ENCODE results near the gene RPS6KA3.
A peak's percentile ranks its signal among the peaks of the same experiment; 100 is the strongest.

RPS6KA3 gene

DNA sequence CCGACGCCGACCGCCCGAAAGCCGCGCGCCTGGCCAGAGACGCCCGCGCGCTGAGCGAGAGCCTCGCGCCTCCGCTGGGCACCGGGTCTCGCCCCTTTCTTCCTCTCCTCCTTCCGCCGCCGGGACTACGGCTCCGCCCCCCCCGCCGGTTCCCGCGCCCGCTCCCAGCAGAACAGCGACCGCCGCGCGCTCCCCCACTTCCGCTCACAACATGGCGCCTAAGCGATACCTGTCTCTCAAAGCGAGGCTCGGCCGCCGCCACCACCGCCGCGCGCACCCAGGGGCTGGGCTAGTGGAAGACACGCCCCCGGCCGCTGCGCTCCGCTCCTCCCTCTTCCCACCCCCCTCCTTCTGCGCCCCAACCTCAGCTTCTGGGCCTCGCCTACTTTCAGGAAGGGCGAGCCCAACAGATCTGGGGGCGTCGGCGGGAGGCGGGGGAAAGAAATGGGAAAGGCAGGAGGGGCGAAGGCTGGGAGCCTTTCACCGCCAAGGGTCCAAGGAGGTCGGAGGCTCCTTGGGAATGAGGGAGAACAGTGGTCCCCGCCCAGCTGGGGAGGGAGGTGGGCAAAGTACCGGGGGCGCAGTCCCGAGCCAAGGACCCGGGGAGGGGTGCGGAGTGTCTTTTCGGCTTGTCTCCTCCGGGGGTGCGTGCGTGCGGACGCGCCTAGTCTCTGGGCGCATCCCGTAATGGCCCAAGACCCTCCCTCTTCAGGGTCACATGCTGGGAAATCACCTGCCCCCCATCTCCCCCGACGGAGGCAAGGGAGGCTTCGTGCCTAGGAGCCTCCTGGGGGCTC, at the start of gene RPS6KA3:
Gene RPS6KA3 (minus strand): TSS at position 100 of the 797 bp plus-strand sequence. CDS start 277 bp downstream, outside the sequence.
- DNase-seq, result peak; percentile 84 to 87

DNA sequence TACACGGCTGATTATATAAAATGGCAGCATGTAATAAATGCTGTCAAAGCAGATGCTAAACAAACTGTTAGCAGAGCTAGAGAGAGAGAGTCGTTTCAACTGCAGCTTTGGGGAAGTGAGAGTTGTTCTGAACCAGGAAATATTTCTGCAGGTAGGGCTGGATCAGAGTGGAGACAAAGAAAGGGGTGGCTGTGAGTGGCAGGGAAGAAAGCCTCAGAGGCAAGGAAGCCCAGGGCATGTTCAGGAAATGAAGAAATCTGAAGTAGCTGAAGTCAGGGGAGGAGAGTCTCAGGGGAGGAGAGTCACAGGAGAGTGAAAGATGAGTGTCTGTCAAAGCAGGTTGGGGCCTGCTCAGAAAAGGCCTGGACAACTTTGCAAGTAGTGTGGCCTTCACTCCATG, 48.4 kb upstream of the RPS6KA3 start:
- no peak for DNase-seq

DNA sequence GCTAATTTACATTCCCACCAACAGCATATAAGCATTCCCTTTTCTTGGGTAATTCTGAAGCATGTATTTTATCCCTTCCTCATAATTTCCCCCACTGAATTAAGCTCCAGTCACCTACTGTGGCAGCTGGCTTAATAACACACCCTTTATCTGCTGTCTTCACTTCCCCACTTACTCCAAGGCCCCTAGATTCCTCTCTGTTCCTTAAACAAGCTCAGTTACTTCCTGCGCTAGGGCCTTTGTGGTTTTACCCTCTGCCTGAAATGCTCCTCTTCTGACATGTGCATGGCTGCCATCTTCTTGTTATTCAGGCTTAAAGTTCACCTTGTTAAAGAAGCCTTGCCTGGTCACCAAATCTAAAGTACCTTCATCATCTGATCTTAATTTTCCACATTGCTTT, 47.2 kb upstream of the RPS6KA3 start:
- no peak for DNase-seq

DNA sequence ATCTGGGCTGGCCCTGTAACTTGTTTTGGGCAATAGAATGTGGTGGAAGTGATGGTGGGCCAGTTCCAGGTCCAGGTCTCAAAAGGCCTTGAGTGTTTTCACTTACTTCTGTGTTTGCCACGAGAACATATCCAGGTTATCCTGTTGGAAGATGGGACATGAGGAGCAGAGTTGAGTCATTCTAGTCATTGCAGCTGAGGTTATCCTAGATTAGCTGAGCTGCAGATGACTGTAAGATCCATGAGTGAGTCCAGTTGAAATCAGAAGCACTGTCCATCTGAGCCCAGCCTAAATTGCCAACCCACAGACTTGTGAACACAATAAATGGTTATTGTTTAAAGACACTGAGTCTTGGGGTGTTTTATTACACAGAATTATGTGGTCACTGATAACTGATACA, 45.3 kb upstream of the RPS6KA3 start:
- DNase-seq, result no peak

DNA sequence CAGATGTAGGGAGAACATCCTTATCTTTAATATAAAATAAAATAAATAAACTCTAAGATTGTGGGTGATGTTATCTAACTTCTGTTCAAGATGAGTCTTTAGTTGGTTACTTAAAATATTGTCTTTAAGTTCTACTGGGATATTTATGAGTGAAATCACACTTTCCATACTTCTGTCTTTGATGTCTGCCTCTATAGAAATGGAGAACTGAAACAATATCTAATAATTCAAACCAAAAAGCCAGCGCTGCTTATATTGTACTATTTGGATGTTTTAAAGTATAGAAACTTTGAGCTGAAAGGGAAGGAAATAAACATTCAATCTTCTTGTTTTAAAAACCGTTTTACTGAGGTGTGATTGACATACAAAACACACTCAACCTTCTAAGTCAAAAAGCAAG, 44.8 kb upstream of the RPS6KA3 start:
- no peak for DNase-seq

DNA sequence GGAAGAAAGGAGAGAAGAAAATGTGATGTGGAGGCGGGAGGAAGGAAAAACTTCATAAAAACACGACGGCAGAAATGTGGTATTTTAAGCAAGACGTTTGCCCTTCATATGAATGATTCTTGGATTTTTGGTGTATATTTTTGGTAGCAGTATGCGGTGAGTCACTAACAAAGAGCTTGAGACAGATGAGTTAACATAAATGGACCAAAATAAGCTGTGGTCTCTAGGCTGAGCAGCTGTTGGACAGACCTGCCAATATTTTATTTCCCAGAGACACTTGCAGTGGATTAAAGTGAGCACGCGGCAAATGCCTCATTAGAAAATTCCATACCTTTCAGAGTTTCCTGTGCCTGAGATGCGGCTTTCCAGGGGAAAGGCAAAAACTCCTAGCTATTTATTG, 43.1 kb upstream of the RPS6KA3 start:
- DNase-seq, result no peak

DNA sequence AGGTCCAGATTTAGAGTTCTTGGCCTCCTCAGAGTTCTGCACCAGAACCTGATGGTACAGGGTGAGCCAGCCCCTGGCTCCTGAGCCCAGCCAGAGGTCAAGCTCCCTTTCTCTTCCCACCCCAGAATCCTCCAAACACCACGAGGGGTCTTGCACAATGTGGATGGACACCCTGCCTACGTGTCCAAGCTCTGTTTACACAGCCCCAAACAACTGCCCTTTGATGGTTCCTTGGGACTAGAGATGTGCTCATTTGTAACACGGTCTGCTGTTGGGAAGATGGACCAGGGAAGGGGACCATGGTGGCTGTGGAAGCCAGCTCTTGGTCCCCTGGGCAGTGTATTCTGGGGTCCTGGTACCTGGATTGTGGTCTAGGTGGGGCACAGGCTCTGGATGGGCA, 40.0 kb upstream of the RPS6KA3 start:
- DNase-seq, result no peak

DNA sequence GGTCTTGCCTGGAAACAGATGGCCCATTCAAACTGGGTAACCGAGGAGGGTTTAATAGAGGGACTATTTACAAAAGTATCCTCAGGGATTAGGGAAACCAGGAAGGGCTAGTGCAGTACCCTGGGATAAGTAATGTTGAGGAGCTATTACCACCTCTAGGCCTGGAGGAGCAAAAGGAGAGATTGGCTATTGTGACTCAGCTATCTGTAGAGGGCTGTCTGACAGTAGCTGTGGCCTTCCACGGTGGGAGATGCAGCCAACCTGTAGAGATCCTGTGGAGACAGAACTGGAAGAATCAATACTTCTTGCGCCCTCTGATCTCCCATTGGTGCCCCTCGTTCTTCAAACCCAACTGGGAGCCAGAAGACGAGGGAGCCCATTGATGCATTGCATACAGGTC, 34.1 kb upstream of the RPS6KA3 start:
- DNase-seq, result no peak

DNA sequence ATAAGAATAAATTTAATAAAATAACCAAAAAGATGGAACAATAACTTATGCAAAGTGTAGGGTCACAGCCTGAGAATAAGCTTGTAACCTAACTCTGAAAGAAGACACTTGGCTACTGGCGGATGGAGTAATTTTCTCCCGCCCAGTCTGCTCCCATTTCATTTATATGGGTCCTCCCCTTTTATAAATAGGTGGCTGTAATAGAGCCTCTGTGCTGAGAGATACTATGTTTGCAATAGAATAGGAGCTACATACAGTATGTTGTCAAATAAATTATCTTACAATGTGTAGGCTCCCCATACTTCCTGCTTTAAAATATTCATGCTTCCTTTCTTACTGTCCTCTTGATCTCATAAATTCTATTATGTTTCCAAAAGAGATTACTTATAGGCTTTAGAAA, 28.2 kb upstream of the RPS6KA3 start:
- no peak for DNase-seq

DNA sequence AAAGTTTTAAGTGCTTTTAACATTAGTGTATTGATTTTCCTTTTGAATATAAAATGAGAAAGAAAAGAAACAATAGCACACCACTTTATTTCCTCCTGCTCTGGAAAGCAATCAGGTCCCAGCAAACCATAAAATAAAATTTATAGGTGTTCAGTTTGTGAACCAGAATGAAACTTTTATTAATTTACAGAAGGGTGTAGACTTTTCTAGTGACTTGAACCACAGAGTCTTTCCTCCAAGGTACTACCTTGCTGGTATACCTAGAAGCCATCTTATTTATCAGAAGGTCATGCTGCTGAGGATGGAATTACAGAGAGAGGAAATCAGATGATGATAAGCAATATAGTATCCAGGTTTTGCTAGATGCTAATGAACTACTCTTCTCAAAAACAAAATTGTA, 27.6 kb upstream of the RPS6KA3 start:
- DNase-seq, result no peak

DNA sequence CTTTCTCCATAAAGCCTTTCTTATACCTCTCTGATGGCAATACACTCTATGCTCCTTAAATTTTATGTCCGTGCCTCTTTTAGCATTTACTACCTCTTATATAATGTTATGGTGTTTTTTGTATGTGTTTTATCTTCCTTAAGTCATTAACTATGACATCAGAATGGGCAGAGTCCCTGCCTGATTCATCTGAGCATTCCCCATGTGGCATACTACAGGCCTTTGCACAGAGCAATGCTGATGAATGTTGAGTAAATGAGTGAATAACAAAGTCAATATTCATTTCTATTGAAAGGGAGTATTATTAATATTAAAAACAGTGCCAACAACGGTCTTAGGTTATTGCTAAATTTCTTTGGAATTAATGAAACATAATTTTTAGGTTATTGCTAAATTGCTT, 18.8 kb upstream of the RPS6KA3 start:
- no peak for DNase-seq

DNA sequence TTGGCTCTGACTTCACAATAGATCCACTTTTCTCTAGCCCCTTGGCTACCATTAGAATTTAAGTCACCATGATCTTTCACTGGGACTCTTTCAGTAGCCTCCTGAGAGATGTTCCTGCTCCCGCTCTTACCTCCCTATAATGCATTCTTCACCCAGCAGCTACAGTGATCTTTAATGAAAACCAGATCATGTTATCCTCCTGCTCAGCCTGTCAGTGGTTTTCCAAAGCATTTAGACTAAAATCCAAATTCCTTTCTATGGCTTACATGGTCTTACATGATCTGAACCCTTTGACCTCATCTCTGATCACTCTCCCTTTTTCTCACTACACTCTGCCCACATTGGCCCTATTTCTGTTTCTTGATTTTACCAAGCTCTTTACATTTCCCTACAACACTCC, 18.3 kb upstream of the RPS6KA3 start:
- DNase-seq, result no peak

DNA sequence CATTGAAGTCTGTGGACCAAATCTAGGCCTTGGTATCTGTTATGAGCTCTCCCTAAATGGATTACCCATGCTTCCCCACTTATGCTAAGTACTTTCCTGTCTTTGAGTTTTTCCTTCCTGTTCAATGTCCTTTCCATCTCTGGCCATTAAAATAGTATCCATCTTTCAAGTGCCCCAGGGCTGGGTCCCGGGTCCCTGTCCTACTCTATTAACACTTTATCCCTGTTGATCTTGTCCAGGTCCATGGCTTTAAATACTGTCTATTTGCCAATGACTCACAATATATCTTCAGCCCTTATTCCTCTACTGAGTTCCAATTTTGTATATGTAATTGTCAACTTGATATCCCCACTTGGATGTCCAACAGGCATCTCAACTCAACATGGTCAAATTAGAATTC, 17.7 kb upstream of the RPS6KA3 start:
- DNase-seq, result no peak

DNA sequence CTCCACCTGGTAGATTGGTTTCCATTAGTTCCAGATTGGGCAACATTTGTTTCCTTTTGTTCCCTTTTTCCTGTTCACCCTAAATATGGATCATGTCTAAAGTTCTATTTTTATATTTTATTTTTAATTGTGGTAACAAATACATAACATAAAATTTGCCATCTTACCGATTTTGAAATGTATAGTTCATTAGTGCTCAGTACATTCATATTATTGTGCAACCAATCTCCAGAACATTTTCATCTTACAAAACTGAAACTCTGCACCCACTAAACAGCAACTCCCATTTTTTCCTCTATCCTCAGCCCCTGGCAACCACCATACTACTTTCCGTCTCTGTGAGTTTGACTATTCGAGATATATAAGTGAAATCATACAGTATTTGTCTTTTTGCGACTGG, 14.2 kb upstream of the RPS6KA3 start:
- DNase-seq, result no peak

DNA sequence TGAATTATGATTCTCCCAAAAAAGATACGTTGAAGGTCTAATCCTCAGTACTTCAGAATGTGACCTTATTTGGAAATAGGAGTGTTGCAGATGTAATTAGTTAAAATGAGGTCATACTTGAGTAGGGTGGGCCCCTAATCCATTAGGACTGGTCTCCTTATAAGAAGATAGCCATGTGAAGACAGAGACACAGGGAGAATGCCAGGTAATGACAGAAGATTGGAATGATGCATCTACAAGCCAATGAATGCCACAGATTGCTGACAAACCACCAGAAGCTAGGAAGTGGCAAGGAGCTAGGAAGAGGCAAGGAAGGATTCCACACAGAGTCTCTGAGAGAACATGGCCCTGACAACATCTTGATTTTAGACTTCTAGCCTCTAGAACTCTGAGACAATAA, 7.4 kb upstream of the RPS6KA3 start:
- DNase-seq, result no peak

DNA sequence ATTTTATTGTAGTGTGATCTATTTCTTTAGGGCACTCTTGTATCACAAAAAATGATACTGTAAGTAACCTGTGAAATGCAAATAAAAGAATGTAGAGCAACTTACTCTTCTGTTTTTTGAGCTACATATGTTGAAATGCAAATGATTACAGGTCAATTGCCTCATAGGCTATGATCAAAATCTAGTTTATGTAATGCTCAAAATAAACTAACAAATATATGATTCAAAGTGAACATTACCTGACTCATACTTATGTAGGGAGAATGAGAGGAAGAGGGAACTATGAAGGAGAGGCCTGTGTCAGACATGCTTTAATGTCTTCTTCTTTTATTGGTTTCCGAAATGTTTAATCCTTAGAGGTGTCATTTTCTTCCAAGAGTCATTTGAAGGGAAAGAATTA, 5.0 kb upstream of the RPS6KA3 start:
- no peak for DNase-seq

DNA sequence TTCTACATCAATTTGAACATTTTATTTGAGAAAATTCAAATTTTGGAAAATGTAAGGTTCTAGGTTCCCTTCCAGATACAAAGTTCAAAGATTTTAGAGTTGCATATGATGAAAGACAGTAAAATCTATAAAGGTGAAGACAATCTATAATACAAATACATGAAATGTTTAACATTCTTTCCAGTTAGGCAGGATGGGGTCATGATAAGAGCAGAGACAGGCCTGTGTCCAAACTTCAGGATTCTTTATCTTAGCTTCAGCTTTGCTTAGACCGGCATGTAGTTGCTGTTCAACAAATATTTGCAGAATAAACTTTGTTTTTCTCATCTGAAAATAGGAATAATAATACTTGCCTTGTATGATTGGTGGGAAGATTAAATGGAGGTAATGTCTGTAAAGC, 4.5 kb upstream of the RPS6KA3 start:
- DNase-seq, result no peak

DNA sequence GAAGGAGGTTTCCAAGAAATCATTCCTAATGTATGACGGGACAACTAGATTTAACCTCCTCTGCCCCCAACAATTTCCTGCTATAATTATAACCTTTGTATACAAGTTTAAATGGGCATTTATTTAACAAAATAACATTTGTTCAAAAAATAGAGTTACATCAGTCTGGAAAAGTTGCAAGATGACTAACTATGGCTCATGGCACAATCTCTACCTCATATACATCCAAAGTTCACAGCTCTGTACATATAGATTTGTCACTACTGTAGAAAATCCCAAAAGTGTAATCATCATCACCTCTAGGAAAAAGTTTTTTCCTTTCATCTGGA, 3.8 kb upstream of the RPS6KA3 start:
- no peak for DNase-seq

DNA sequence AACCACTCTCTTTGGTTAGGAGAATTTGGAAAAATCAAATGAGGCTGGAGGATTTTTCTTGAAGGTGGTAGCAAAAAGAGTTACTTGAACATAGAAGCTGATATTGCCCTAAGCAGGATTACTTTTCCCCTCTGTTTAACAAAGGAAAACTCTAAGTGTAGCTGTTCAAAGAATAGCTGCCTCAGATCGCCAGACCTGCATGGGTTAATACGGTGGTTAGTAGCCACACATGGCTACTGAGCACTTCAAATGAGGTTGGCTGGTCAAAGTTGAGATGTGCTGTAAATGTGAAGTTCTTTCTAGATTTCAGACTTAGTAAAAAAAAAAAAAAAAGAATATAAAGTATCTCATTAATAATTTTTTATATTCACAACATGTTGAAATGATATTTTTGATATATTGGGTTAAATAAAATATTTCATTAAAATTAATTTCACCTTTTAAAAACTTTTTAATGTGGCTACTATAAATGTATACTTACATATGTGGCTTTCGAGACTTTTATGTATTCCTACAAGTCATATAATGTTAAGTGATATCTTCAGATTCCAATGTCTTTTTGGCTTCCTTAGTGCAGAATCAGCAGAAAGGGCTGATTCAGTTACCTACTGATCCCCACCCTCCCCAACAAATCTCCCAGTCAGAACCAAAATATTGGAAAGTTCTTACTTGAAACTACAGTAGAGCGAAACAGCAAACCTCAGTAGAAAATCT, 3.3 kb upstream of the RPS6KA3 start:
- DNase-seq, result no peak

DNA sequence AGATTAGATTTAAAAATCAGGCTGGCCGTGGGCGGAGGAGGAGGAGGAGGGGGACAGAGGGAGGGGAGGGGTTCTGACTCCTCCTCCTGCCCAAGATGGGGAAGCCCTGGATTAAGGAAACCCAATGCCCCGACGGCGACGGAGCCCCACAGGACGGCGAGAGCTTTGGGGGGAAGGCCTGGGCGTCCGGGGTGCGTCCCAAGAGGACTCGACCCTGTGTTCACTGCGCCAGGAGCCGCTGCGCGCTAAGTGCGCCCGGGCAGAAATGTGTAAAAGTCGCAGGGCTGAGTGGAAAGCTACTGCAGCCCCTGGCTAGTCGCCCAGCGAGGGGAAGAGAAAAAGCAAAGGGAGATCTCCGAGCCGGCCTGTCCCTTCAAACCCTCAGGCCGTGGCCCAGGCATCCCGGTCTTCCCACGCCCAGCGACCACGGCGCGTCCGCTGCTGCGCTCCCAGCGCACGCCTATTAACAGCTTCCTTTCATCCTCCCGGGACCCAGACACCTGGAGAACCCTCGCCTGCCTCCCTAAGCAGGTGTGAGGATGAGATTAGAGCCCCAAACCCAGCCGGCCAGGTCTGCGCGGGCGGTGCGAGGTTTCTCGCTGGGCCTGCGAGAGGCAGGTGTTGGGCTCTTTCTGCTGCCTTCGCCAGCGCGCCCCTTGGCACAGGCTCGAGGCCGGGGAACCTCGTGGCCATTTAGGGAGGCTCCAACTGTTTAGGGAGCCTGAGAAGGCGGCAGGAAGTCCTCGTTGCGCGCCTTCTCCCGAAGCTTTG, 1.4 kb upstream of the RPS6KA3 start:
- DNase-seq, result peak; percentile 5 to 18

DNA sequence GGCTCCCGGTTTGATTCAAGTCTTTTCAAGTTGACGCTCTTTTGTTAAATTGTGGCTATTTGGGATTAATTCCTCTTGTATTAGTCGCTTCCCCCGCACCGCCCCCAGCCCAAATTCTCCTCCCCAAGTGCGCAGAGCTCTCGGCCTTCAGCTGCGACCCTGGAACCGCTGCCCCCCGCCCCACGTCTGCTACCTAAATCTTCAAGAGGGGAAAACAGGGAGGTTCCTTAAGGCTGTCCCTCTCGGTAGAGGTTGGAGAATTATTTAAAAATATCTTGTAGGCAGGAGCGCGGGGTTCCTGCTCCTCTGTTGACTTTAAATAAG, 860 bp upstream of the RPS6KA3 start:
- DNase-seq, result no peak

DNA sequence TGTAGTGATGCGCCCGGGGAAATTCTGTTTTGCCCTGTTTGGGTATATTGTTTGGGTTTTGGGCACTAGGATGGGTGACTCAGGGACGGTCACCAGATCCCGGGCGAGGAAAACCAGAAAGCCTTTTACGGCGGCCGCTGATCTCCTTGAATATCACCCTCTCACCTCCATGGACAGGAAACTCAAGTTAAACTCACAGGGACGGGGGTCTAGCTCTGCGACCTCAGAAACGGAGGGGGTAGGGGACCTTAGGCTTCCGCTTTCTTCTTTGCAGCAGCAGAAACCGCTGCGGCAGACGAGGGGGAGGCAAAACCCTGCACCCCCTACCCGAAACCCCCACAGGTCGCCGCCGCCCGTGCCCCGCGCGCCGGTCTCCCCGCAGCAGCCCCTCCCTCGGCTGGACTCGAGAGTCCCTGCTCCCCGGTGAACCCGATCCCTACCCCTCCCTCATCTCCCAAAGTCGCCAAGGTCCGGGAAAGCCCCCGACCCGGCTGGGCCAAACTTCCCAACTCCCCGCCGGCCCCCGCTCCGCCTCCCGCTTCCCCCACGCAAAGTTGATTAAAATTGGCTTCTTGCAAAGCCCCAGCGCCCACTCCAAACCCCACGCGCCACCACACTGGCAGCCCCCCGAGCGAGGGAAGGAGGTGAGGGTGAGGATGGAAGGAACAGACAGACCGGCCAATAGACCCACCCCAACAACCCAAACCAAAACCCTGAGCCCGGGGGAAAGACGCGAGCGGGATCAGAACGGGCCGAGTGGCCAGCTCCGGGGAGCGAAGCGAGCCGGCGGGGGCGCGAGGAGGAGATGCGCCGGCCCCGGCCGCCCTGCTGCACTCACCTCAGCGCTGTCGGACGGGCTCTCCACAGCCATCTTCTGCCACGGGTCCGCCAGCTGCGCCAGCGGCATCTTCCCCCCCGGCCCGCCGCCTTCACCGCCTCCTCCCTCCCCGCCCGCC, 705 bp downstream of the RPS6KA3 start:
- DNase-seq, result peak; percentile 23 to 37

DNA sequence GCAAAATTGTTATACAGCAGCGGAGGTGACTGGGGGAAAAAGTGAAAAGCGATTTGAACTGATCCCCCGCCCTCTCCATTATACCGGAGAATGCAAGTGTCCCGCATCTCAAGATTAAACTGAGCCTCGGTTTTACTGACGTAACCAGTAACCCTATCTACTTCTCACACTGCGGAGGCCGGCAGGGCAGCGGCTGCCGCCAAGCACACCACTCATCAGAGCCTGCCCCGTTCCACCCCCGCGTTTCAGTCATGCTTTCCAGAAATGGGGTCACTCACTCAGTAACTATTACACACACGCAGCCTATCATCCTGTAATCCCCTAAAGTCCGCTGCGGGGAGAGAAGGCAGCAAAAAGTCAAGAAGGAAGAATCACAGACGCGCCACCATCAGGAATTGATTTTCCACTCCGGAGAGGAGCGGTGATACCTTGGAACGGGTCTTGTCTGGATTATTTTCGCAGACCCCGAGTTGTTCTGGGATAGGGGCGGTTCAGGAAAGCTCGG, 1.4 kb downstream of the RPS6KA3 start:
- DNase-seq, result peak; percentile 72 to 76
